CD4-positive, alpha-beta T cell treated with Interleukin-17A for 1 hour (primary cell): ENCODE data around the gene TBC1D14.

Experiments
- DNase-seq: peaks from one replicate; pipeline ENCODE4 v3.0.0-alpha.2; 2020

Gene TBC1D14

GRCh38 chr4:7027284-7027683 lies 117.7 kb downstream of the TBC1D14 start:
- DNase-seq = no peak

- DNase-seq = no peak
Measured at GRCh38 chr4:7027913-7028312, 118.3 kb downstream of the TBC1D14 start.

GRCh38 chr4:7029212-7029611 lies 119.6 kb downstream of the TBC1D14 start:
- DNase-seq = no peak

- no peak for DNase-seq
Measured at GRCh38 chr4:7029921-7030320, 120.3 kb downstream of the TBC1D14 start.

- DNase-seq = no peak
Measured at GRCh38 chr4:7030856-7031255, 121.2 kb downstream of the TBC1D14 start.

GRCh38 chr4:7031558-7032449 lies 122.2 kb downstream of the TBC1D14 start:
- DNase-seq = no peak

- DNase-seq = no peak
Measured at GRCh38 chr4:7032596-7032995, 123.0 kb downstream of the TBC1D14 start.

GRCh38 chr4:7034262-7035081 lies 124.8 kb downstream of the TBC1D14 start:
- no peak for DNase-seq

- DNase-seq = peak; percentile 16
Measured at GRCh38 chr4:7037425-7037824, 127.8 kb downstream of the TBC1D14 start.

- no peak for DNase-seq
Measured at GRCh38 chr4:7040765-7041164, 131.1 kb downstream of the TBC1D14 start.

GRCh38 chr4:7041246-7041645 lies 131.6 kb downstream of the TBC1D14 start:
- DNase-seq = no peak

GRCh38 chr4:7041801-7042502 lies 132.3 kb downstream of the TBC1D14 start:
- no peak for DNase-seq

- peak; percentile 95 for DNase-seq
Measured at GRCh38 chr4:7042503-7043283, 133.1 kb downstream of the TBC1D14 start.

GRCh38 chr4:7043284-7044136 lies 133.9 kb downstream of the TBC1D14 start, which contains the start of gene TADA2B:
Gene TADA2B (plus strand): TSS chr4:7043372. CDS start chr4:7043580, 208 bp downstream.
- DNase-seq = peak; percentile 54

- no peak for DNase-seq
Measured at GRCh38 chr4:7044137-7044930, 134.7 kb downstream of the TBC1D14 start.

- DNase-seq = no peak
Measured at GRCh38 chr4:7045553-7045952, 135.9 kb downstream of the TBC1D14 start.

GRCh38 chr4:7045961-7046921 lies 136.6 kb downstream of the TBC1D14 start:
- no peak for DNase-seq

GRCh38 chr4:7046971-7047370 lies 137.3 kb downstream of the TBC1D14 start:
- DNase-seq = no peak

GRCh38 chr4:7048642-7049041 lies 139.0 kb downstream of the TBC1D14 start:
- no peak for DNase-seq
